GM15510 (cell line): ENCODE results near the gene HOXB1.

Experiments used
- POLR2A ChIP-seq: IDR thresholded peaks from 3 replicates; pipeline ENCODE4 v1.6.1; 2011; ENCODE audit warnings: borderline replicate concordance; ENCODE audit not compliant: insufficient read length; ENCODE audit errors: extremely low read depth

The HOXB1 gene

DNA sequence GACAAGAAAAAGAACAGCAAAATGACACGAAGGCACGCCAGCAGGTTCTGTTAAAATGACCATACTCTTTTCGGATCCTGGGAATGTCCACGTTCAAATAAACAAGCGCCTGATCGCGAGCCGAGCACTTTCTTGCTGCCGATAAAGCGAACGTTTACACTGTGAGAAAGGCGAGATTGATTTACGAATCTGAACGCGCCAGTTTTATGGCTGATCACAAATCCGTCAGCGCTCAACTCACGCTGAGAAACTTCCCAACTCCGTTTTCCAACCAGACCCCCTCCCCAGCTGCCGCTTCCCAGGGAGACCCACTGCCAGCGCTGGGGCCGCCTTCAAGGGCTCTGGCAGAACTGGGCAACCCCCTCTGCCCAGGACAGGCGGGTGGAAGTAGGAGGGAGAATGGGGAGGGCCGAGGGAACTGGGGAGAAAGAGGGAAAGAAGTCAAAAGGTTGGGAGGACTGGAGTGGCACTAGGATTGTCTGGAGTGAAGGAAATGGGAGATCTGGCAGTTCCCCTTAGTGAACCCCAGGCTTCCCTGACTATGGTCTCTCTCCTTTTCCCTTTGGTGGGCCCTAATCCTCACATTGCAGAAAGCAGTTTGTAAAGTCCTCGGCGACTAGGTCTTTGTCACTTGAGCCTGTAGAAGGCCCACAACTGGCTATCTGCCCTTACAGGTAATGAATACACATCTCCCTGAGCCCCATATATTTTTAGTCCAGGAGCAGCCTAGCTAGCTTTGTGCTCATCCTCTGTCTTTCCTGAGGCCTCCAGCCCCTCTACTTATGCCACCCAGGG, 40.4 kb upstream of the HOXB1 start:
- no peak for TF ChIP-seq POLR2A

DNA sequence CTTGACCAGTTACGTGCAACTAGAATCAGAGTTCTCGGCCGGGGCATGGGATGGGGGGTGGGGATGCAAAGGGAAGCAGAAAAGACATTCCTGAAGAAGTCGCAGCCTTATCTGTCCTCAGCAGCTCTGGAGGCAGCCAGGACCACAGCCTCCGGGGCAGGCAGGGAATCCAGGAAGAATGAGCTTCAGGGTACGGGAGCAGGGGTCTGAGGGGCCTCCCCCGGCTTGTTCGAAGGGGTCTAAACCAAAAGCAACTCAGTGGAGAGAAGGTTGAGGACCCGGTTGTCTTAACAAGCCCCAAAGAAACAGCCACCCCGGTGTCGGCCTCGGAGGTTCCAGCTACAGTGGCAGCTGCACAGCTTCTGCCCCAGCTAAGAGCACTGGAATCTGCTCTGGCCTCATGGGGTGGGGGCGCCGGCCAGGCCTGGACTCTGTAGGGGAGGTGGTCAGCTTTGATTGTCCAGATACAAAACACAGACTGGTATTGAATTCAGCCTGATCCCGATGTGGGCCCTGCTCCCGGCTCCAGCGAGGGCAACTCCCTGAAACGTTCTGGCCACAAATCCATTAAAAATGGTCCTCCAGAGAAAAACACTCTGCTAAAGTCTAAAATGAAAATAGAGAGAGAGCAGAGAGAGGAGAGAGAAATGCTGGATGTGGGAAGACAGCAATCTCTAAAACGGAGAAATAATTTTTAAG, 39.7 kb upstream of the HOXB1 start:
- no peak for TF ChIP-seq POLR2A

DNA sequence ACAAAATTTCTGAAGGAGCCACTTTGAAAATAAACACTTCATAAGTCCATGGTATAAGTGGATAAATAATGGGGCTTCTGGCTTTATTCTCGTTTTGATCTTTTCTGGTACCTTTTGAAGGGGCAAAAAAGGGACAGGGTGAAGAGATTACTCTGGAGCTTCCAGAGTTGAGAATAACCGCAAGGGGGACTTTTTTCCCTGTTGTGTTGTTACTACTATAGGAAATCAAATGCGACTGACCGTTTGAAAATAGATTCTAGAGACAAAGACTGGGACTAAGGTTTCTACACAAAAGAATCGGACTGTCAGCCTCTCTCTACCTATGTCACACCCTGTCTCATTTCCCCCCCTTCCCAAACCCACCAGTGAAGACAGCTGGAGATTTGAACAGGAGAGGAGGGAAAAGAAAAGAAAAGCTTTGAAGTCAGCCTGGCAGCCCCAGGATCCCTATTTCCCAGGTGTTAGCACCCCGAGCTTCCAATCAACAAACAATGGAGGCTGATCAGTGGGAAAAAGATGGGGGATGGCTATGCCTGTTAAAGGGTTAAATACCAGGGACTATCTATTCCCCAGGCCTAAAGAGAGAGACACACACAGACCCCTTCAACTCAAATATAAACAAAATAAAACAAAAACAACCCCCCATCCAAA, 39.0 kb upstream of the HOXB1 start:
- TF ChIP-seq POLR2A, result no peak

- no peak for TF ChIP-seq POLR2A
These were observed 38.4 kb upstream of the HOXB1 start for GRCh38 chr17:48569240-48569582.

GRCh38 chr17:48568499-48569239, 37.9 kb upstream of the HOXB1 start:
- TF ChIP-seq POLR2A, result no peak

- no peak for TF ChIP-seq POLR2A
These were observed 37.0 kb upstream of the HOXB1 start for GRCh38 chr17:48567646-48568354.

GRCh38 chr17:48567209-48567608, 36.4 kb upstream of the HOXB1 start:
- TF ChIP-seq POLR2A, result no peak

GRCh38 chr17:48566717-48567116, 35.9 kb upstream of the HOXB1 start:
- no peak for TF ChIP-seq POLR2A

- no peak for TF ChIP-seq POLR2A
These were observed 35.3 kb upstream of the HOXB1 start for GRCh38 chr17:48565925-48566710.

- TF ChIP-seq POLR2A, result no peak
These were observed 34.3 kb upstream of the HOXB1 start for GRCh38 chr17:48565022-48565554.

DNA sequence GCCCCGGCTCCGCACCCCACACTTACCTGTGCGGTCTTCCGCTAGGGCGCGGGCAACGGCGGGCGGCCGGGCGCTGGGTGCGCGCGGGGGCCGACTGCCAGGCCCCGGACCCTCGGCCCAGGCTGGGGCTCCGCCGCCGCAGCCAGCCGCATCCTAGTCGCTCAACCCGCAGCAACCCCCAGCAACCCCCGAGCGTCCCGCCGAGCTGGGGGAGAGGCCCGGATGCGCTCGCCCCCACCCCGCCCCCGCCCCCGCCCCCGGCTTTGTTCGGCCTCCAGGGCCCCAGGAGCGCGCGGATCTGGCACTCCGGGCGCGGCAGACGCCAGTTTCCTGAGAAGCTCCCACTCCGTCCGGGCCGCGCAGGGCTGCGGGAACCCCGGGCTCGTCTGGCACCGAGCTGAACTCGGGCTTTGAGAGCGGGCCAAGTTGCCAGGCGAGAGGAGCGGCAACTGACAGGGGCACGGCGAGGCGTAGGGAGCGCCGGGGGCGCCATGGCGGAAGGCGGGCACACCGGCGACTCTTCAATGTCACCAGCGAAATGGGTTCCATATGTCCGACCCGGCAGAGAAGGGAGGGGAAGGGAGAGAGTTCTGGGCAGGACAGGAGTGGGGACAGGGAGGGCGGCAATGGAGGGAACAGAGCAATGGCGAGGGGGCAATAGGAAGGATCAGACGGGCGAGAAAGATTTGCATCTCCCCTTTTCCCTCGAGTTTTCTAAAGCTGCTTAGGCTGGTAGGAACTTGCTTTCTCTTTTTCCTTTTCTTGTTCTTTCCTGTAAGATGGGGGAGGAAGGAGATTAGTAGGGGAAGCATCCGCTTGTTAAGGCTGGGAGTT, 33.6 kb upstream of the HOXB1 start:
- no peak for TF ChIP-seq POLR2A

DNA sequence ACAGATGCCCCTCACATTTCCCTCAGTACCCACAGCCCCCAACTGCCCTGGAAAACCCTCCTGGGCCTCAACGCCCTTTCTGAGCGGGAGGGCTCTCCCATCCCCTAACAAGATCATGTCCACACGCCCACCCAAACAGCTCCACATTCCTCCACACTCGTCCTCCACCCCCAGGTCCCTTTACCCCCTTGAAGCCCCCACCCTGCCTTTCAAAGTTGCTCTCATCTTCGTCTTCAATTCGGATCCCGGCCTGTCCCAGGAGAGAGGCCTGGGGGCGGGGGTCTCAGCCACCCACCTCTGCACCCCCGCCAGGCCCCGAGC, 33.0 kb upstream of the HOXB1 start:
- no peak for TF ChIP-seq POLR2A

DNA sequence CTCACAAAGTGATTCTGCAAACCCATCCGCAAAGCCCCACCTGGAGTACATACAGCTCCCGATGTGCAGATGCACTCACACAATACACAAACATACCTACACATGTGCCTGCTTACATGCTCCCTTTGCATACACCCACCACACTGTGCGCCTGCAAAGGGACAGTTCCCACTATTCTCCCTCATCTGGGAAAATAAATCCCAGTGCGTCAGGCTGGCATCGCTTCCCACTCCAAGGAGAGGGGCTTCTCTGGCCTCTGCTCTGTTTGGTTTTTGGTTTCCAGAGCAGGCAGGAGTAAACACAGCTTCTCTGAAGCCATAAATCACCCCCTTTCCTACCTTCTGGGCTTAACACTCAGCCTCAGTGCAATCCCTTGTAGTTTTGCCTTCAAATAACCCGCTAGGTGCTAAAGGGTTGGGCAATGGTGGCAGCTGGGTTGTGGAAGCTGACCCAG, 32.6 kb upstream of the HOXB1 start:
- TF ChIP-seq POLR2A, result no peak
